Measurements from ENCODE around the gene GPRASP2. TPM values are rescaled to one million over a fixed set of nuclear protein-coding genes. Genes with fewer than 3 reads are reported as not detected.
A peak's percentile ranks its signal among the peaks of the same experiment; 100 is the strongest.

GPRASP2 gene
- total RNA-seq, 3 donors from 2014 or later = 8.0 to 16.2 (median 13.1) TPM

- no peaks in the 10 kb centered on the region for H3K4me1 ChIP-seq
- TF ChIP-seq POLR2A (IDR thresholded peaks at IDR 0.05) (no peak), POLR2AphosphoS5 (IDR thresholded peaks at IDR 0.05) (no peak)
- TF ChIP-seq, protein P1, sequence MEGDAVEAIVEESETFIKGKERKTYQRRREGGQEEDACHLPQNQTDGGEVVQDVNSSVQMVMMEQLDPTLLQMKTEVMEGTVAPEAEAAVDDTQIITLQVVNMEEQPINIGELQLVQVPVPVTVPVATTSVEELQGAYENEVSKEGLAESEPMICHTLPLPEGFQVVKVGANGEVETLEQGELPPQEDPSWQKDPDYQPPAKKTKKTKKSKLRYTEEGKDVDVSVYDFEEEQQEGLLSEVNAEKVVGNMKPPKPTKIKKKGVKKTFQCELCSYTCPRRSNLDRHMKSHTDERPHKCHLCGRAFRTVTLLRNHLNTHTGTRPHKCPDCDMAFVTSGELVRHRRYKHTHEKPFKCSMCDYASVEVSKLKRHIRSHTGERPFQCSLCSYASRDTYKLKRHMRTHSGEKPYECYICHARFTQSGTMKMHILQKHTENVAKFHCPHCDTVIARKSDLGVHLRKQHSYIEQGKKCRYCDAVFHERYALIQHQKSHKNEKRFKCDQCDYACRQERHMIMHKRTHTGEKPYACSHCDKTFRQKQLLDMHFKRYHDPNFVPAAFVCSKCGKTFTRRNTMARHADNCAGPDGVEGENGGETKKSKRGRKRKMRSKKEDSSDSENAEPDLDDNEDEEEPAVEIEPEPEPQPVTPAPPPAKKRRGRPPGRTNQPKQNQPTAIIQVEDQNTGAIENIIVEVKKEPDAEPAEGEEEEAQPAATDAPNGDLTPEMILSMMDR (IDR thresholded peaks at IDR 0.05) = no peak
- H3K4me3 ChIP-seq = peak overlapping the region; percentile 44 to 68 (median 59)
- no peak for DNase-seq (ENCODE audit: low spot score in 2 of 2)
- no peaks in the 10 kb centered on the region for H3K9me3 ChIP-seq
- H3K27ac ChIP-seq = peak overlapping the region in 1 of 2 donors; percentile 27
- peaks cover 0 to 36% of the 10 kb centered on the region in 2 donors for H3K27me3 ChIP-seq
- intact Hi-C loops (cut with DNase I; ENCODE audit: low total_unique reads) = no loop called here
- H3K36me3 ChIP-seq = no peaks in the 10 kb centered on the region
Observed at GRCh38 chrX:102745513-102745856, 33.2 kb downstream of the GPRASP2 start.

GRCh38 chrX:102745857-102746584 is 33.8 kb downstream of the GPRASP2 start:
- Histone ChIP-seq H3K36me3 (no peaks in the 10 kb centered on the region), H3K27ac (peak overlapping the region; percentile 3 to 61), H3K9me3 (no peaks in the 10 kb centered on the region), H3K27me3 (peaks cover 0 to 36% of the 10 kb centered on the region in 2 donors), H3K4me1 (no peaks in the 10 kb centered on the region), H3K4me3 (peak overlapping the region; percentile 44 to 68 (median 59))
- intact Hi-C loops (cut with DNase I; ENCODE audit: low total_unique reads) = no loop called here
- DNase-seq (ENCODE audit: low spot score in 2 of 2) = no peak
- TF ChIP-seq POLR2A (IDR thresholded peaks at IDR 0.05) = no peak
- TF ChIP-seq, protein P1 (IDR thresholded peaks at IDR 0.05) = no peak

DNA sequence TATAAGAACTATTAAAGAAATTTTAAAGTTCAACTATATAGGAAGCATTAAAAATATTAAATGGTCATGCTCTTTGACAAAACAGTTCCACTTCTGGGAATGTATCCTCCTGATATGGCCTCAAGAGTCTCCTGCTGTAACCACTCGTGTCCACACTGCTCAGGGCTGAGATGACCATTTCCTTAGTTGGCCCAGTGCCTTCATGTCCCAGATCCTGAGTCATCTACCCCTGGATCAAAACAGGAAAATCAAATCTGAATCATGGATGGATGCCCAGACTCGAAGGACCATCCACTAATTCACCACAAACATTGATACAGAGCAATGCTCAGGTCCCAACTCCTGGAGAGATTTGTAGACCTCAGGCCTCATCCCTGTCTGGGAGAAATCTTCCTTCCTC is 53.0 kb downstream of the GPRASP2 start:
- intact Hi-C loops (cut with DNase I; ENCODE audit: low total_unique reads) = no loop called here
- no peak for TF ChIP-seq POLR2AphosphoS5 (IDR thresholded peaks at IDR 0.05)
- TF ChIP-seq POLR2A (IDR thresholded peaks at IDR 0.05) = no peak
- TF ChIP-seq, protein P1 (IDR thresholded peaks at IDR 0.05) = no peak
- no peak for DNase-seq (ENCODE audit: low spot score in 2 of 2)
- no peaks in the 10 kb centered on the region for H3K9me3 ChIP-seq
- no peaks in the 10 kb centered on the region for H3K4me1 ChIP-seq
- H3K27me3 ChIP-seq = peaks cover 0 to 30% of the 10 kb centered on the region in 2 donors
- H3K4me3 ChIP-seq = no peak overlapping the region
- H3K36me3 ChIP-seq = no peaks in the 10 kb centered on the region
- H3K27ac ChIP-seq = peak overlapping the region; percentile 53 to 80

GRCh38 chrX:102765809-102766208 is 53.6 kb downstream of the GPRASP2 start:
- no peaks in the 10 kb centered on the region for H3K4me1 ChIP-seq
- H3K4me3 ChIP-seq = no peak overlapping the region
- H3K9me3 ChIP-seq = no peaks in the 10 kb centered on the region
- no peaks in the 10 kb centered on the region for H3K36me3 ChIP-seq
- peaks cover 0 to 30% of the 10 kb centered on the region in 2 donors for H3K27me3 ChIP-seq
- TF ChIP-seq POLR2AphosphoS5 (IDR thresholded peaks at IDR 0.05) = no peak
- no peak for TF ChIP-seq POLR2A (IDR thresholded peaks at IDR 0.05)
- TF ChIP-seq, protein P1 (IDR thresholded peaks at IDR 0.05) = no peak
- no peak for DNase-seq (ENCODE audit: low spot score in 2 of 2)
- intact Hi-C loops (cut with DNase I; ENCODE audit: low total_unique reads) = no loop called here
- peak overlapping the region; percentile 53 to 80 for H3K27ac ChIP-seq

- TF ChIP-seq POLR2A (IDR thresholded peaks at IDR 0.05) (no peak), POLR2AphosphoS5 (IDR thresholded peaks at IDR 0.05) (no peak)
- TF ChIP-seq, protein P1 (IDR thresholded peaks at IDR 0.05) = no peak
- Histone ChIP-seq H3K27ac (no peak overlapping the region), H3K4me1 (no peaks in the 10 kb centered on the region), H3K4me3 (no peak overlapping the region), H3K36me3 (no peaks in the 10 kb centered on the region), H3K9me3 (no peaks in the 10 kb centered on the region), H3K27me3 (peaks cover 0 to 24% of the 10 kb centered on the region in 2 donors)
- DNase-seq (ENCODE audit: low spot score in 2 of 2) = no peak
- intact Hi-C loops (cut with DNase I; ENCODE audit: low total_unique reads) = no loop called here
Observed at GRCh38 chrX:102767287-102767686, 55.0 kb downstream of the GPRASP2 start.
